Subcutaneous adipose tissue (tissue), 4 donors: Measurements from ENCODE around the gene SPZ1. TPM values are rescaled to one million over a fixed set of nuclear protein-coding genes. Genes with fewer than 3 reads are reported as not detected.

Experiments used
- CTCF ChIP-seq: fragments of 450-650 bp; IDR thresholded peaks from one replicate; pipeline ENCODE4 v1.5.1; 2016; ENCODE audit warnings: low read depth, mild to moderate bottlenecking, control low read depth, antibody characterized with exemption, moderate library complexity
- total RNA-seq, 4 donors: library from RNA; depleted of rRNA; stranded (reverse); fragments of >200 nt; gene quantifications; one replicate each; pipeline ENCODE4 v1.1.0, GENCODE V29; 2016

Gene SPZ1
- total RNA-seq, result not detected

- no peak for TF ChIP-seq CTCF
These were observed at the start of gene SPZ1 for GRCh38 chr5:80319702-80320101. SPZ1 (plus strand) TSS chr5:80320002; CDS start chr5:80320216, 214 bp downstream.

GRCh38 chr5:80275347-80275746 lies 44.5 kb upstream of the SPZ1 start:
- no peak for TF ChIP-seq CTCF

- no peak for TF ChIP-seq CTCF
These were observed 43.6 kb upstream of the SPZ1 start for GRCh38 chr5:80276186-80276585.

GRCh38 chr5:80277191-80277590 lies 42.6 kb upstream of the SPZ1 start:
- no peak for TF ChIP-seq CTCF

GRCh38 chr5:80282054-80282453 lies 37.7 kb upstream of the SPZ1 start:
- TF ChIP-seq CTCF, result no peak

GRCh38 chr5:80283360-80283759 lies 36.4 kb upstream of the SPZ1 start:
- no peak for TF ChIP-seq CTCF

- TF ChIP-seq CTCF, result no peak
These were observed 35.1 kb upstream of the SPZ1 start for GRCh38 chr5:80284720-80285119.

- no peak for TF ChIP-seq CTCF
These were observed 31.6 kb upstream of the SPZ1 start for GRCh38 chr5:80288177-80288576.
